Forelimb muscle (tissue), 1 donor: Measurements from ENCODE around the gene ELOVL3. TPM values are rescaled to one million over a fixed set of nuclear protein-coding genes. Genes with fewer than 3 reads are reported as not detected.
A peak's percentile ranks its signal among the peaks of the same experiment; 100 is the strongest.
"Not testable (repeated sequence)": the region's sequence is repeated elsewhere in the genome, so short reads cannot be mapped to it uniquely, and the experiment has no call there.

ENCODE experiments used
- DNase-seq: peaks from one replicate; pipeline ENCODE4 v3.0.0-alpha.2; 2013; ENCODE audit warnings: low read depth
- polyA plus RNA-seq: library from polyadenylated mRNA; unstranded; fragments of 120-200 nt; gene quantifications from one replicate; pipeline ENCODE4 v1.2.1, GENCODE V29; 2013; ENCODE audit not compliant: insufficient read length

ELOVL3 gene, protein sequence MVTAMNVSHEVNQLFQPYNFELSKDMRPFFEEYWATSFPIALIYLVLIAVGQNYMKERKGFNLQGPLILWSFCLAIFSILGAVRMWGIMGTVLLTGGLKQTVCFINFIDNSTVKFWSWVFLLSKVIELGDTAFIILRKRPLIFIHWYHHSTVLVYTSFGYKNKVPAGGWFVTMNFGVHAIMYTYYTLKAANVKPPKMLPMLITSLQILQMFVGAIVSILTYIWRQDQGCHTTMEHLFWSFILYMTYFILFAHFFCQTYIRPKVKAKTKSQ
- 0.70 TPM for polyA plus RNA-seq

DNA sequence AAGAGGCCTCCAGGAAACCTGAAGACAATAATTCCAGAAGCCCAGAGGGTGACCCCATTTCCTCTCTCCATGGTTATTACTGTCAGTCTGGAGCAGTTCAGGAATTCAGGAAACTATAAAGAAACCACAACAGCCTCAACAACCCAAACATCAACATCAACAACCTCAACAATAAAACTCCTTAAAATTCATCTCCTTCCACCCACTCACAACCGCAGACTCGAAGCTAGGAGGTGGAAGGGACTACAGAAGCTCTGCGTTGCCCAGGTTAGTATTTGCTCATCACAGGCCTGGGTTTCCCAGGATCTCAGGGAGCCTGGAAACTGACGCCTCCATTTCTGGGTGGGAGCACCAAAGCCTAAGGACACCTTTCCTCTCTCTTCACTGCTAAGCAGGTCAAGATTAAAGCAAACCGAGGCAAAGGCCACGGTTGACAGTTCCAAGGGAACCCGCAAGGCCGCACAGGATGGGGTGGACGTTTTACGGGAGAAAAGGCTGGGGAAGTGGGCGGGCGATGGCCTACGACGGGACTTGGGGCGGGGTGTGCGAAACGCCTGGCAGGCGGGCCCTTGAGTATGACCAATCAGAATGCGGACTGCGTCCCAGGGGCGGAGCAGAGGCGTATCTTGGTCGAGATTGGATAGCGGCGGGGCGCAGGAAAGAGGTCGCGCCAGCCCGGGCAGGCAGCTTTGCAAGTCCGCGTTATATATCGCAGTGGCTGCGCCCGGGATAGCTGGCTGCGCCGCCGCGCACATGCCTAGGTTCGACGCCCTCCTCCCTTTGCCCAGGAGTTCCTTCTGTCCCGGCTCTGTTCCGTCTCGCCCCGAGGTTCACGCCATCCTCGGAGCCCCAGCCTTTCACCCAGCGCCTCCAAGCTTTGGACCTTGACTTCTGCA lies at the start of gene ELOVL3:
Gene ELOVL3, plus strand, starts transcription at position 654 of the 896 bp plus-strand sequence. CDS start 250 bp downstream, outside the sequence.
- DNase-seq = peak; percentile 88

DNA sequence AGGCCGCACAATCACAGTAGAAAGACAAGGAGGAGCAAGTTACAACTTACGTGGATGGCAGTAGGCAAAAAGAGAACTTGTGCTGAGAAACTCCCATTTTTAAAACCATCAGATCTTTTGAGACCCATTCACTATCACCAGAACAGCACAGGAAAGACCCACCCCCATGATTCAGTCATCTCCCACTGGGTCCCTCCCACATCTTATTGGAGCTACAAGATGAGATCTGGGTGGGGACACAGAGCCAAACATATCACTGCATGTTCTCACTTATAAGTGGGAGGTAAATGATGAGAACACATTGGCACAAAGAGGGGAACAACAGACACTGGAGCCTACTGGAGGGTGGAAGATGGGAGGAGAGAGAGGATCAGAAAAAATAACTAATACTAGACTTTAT lies 41.5 kb upstream of the ELOVL3 start:
- no peak for DNase-seq

- DNase-seq = no peak
Observed at GRCh38 chr10:102185272-102185671, 40.8 kb upstream of the ELOVL3 start.

DNA sequence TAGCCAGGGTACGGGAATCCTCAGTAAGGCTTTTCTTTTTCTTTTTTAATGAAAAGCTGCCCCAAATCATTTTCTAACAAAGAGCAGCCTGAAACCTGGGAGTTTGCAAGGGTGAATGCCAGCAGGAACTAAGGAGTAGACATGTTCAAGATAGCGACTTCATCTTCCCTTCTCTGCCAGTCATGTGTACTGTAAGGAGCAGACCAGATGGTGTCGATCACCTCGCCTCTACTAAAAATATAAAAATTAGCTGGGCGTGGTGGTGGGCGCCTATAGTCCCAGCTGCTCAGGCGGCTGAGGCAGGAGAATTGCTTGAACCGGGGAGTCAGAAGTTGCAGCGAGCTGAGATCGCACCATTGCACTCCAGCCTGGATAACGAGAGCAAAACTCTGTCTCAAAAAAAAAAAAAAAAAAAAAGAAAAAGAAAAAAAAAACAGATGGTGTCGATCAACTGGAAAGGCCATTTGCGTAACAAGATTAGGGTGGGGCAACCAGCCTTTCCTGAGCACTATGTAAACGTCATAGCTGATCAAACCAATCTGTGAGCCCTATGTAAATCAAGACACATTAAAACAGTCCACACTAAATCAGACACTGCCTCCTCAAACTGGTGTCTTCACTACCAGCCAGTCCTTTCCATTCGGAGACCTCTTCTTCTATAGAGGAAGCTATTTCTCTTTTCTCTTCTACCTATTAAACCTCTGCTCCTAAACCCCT lies 40.1 kb upstream of the ELOVL3 start:
- no peak for DNase-seq

GRCh38 chr10:102188298-102188940 lies 37.7 kb upstream of the ELOVL3 start:
- DNase-seq = no peak

- DNase-seq = not testable (repeated sequence)
Observed at GRCh38 chr10:102188941-102189898, 36.9 kb upstream of the ELOVL3 start.

DNA sequence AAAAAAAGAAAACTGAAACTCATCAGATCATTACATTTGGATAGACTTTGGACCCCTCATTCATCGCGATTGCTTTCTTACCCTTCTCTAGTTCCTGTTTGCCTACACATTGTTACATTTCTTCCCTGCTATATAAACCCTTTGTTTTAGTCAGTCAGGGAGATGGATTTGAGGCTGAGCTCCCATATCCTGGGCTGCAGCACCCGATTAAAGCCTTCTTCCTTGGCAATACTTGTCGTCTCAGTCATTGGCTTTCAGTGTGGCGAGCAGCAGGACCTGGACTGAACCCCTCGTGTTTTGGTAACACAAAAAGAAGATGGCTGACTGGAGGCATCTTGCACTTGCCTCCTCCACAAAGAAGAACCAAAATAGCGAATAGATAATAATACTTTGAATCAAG lies 34.1 kb upstream of the ELOVL3 start:
- no peak for DNase-seq

DNA sequence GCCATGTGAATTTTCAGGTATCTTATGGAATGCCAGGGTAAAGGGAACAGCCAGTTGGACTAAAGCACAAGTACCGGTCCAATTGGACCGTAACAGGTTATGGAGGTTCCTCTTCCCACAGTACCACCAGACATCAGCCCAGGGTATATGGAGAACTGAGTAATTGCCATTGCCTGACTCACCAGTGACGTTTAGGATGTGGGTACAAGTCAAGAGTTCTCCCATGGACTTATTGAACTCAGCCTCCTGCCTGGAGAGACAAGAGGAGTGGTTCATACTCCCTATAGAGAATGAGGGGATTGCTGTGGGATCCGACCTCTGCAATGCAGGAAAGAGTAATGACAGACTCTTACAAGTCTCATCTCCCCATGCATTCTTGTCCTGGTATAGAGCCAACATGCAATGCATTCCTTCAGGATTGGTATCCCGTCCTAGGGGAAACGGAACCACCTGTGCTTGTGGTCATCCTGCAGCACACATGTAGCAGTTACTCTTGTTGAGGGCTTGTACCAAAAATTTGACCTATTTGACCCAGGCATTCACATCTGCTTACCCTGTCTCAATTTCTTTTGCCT lies 30.7 kb upstream of the ELOVL3 start:
- DNase-seq = no peak

- DNase-seq = no peak
Observed at GRCh38 chr10:102196893-102197292, 29.2 kb upstream of the ELOVL3 start.

GRCh38 chr10:102198027-102198426 lies 28.1 kb upstream of the ELOVL3 start:
- DNase-seq = no peak

- DNase-seq = no peak
Observed at GRCh38 chr10:102200751-102201640, 25.1 kb upstream of the ELOVL3 start.

GRCh38 chr10:102202386-102202785 lies 23.7 kb upstream of the ELOVL3 start:
- no peak for DNase-seq

DNA sequence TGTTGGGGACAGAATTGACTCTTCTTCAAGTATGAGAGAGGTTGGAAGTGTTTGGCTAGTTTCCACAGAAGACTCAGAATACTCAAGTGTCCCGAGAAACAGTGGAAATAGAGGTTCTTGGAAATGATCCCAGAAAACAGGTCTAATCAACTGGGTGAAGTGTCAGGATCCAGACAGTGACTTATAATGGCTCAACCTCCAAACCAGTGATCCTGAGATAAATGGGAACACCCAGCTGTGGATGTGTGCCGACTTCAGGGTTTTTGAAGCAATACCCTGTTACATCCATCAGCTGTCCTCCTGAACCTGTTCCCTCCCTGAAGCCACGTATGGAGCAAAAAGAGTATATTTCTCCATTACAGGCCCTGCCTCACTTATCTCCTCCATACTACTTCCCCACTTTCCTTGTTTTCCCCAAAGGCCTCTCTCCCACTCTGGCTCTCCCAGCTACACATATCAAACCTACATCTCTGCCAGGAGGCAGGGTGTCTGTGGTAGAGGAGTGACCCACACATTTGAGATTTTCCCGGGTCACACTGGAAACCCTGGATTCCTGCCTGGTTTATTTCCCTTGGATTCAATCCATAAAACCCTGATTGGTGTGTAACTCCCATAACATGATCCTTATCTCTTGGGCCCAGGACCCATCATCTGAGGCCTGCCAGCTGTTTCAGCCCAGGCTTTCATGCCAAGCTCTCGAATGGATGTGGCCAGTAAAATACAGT lies 17.6 kb upstream of the ELOVL3 start:
- DNase-seq = no peak

DNA sequence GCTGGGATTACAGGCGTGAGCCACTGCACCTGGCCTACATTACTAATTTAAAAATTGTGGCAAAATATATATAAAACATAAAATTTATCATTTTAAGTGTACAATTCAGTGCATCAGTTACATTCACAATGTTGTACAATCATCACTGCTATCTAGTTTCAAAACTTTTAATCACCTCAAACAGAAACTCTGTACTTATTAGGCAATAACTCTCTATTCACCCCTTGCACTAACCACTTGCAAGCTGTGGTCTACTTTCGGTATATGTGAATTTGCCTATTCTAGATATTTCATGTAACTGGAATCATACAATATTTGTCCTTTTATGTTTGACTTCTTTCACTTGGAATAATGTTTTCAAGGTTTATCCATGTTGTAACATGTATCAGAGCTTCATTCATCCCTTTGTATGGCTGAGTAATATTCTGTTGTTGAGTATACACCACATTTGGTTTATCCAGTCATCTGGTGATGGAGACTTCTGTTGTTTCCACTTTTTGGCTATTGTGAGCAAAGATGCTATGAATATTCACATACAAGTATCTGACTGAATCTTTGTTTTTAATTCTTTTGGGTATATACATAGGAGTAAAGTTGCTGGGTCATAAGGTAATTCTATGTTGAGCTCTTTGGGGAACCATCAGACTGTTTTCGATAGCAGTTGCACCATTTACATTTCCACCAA lies 14.3 kb upstream of the ELOVL3 start:
- no peak for DNase-seq

GRCh38 chr10:102213599-102213998 lies 12.5 kb upstream of the ELOVL3 start:
- not testable (repeated sequence) for DNase-seq

DNA sequence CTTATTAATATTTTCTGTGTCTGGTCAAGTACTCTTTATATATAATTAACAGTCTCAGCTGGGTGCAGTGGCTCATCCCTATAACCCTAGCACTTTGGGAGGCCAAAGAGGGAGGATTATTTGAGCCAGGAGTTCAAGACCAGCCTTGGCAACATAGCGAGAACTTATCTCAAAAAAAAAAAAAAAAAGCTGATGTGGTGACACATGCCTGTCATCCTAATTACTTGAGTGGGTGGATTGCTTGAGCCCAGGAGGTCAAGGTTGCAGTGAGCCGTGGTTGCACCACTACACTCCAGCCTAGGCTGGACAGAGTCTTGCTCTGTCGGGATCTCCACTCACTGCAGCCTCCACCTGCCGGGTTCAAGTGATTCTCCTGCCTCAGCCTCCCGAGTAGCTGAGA lies 6.7 kb upstream of the ELOVL3 start:
- no peak for DNase-seq

DNA sequence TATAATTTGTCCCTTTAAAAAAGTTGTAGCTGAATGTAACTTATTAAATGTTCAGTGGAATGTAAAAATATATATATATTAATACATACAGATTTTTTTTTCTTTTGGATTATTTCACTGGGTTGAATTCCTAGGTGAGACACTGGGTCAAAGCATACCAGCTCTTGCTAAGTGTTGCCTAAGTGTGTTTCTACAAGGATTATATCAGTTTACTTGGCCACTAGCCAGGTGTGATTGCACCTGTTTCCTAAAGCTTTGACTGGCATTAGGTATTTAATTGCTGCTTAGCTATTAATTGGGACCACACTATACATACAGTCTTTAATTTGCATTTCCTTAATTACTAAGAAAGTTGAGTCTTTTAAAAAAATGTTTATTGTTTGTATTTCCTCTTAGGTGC lies 5.5 kb upstream of the ELOVL3 start:
- no peak for DNase-seq

GRCh38 chr10:102222797-102223196 lies 3.3 kb upstream of the ELOVL3 start:
- no peak for DNase-seq
